Spleen (tissue), 11 donors: ENCODE results near the gene ANOS1. TPM values are rescaled to one million over a fixed set of nuclear protein-coding genes. Genes with fewer than 3 reads are reported as not detected.

Source experiments
- DNase-seq: peaks from one replicate; pipeline ENCODE4 v3.0.0-alpha.2; 2020
- H3K27ac ChIP-seq, 8 donors: fragments of 200-600 bp; sonication (generic) in 7 of 8; 1 replicate in 4 of 8; 2 replicates in 4 of 8; pipeline versions ENCODE4 v1.5.0 to v1.8.0; 2016 to 2021; ENCODE audit warnings: inconsistent platforms in 4 of 8, mild to moderate bottlenecking in 4 of 8, moderate library complexity in 1 of 8
- H3K27me3 ChIP-seq, 7 donors: fragments of 200-600 bp; sonication (generic) in 6 of 7; replicated peaks in 1 of 7; 1 replicate in 4 of 7; 2 replicates in 3 of 7; pipeline versions ENCODE4 v1.5.0 to v1.8.0; 2016 to 2021; ENCODE audit warnings: inconsistent platforms in 3 of 7, mild to moderate bottlenecking in 1 of 7
- H3K36me3 ChIP-seq, 6 donors: fragments of 200-600 bp; sonication (generic) in 5 of 6; 1 replicate in 4 of 6; 2 replicates in 2 of 6; pipeline versions ENCODE4 v1.5.0 to v1.8.0; 2016 to 2021; ENCODE audit warnings: inconsistent platforms in 2 of 6
- H3K4me1 ChIP-seq, 6 donors: fragments of 200-600 bp; sonication (generic) in 5 of 6; 1 replicate in 3 of 6; 2 replicates in 3 of 6; pipeline versions ENCODE4 v1.5.0 to v1.8.0; 2016 to 2021; ENCODE audit warnings: inconsistent platforms in 3 of 6
- H3K4me3 ChIP-seq, 8 donors: fragments of 200-600 bp; sonication (generic) in 7 of 8; 1 replicate in 4 of 8; 2 replicates in 4 of 8; pipeline versions ENCODE4 v1.5.0 to v1.8.0; 2016 to 2021; ENCODE audit warnings: inconsistent platforms in 4 of 8, mild to moderate bottlenecking in 4 of 8, moderate library complexity in 2 of 8
- H3K9me3 ChIP-seq, 8 donors: fragments of 200-600 bp; sonication (generic) in 7 of 8; 1 replicate in 4 of 8; 2 replicates in 4 of 8; pipeline versions ENCODE4 v1.5.0 to v1.8.0; 2016 to 2021; ENCODE audit warnings: inconsistent platforms in 4 of 8
- POLR2A ChIP-seq, 3 donors: fragments of 450-650 bp; IDR thresholded peaks; one replicate each; pipeline ENCODE4 v1.5.1; 2017; ENCODE audit warnings: antibody characterized with exemption in 3 of 3, mild to moderate bottlenecking in 1 of 3
- POLR2AphosphoS5 ChIP-seq, 3 donors: sonication (generic); formaldehyde crosslinking; IDR thresholded peaks; one replicate each; pipeline ENCODE4 v1.5.1; 2017; ENCODE audit warnings: antibody characterized with exemption in 3 of 3
- WGBS, 5 donors: extraction: QIAGEN DNeasy Blood & Tissue Kit in 3 of 5; methylation state at CpG; one replicate each; pipeline versions ENCODE4 v1.1.5 to v1.1.7; 2013 to 2018; 5-methylcytosine and 5-hydroxymethylcytosine counted together
- intact Hi-C: fragments of 100-400 bp; cut with DNase I; formaldehyde crosslinking; loops from one replicate; pipeline ENCODE4 v1.15.0; 2023; ENCODE audit warnings: low total_unique reads
- polyA plus RNA-seq, 3 donors: library from polyadenylated mRNA; stranded (reverse); fragments of 200-250 nt; gene quantifications; one replicate each; pipeline ENCODE4 v1.2.1, GENCODE V29; 2013
- total RNA-seq, 7 donors: library from RNA; depleted of rRNA in 3 of 7; stranded (reverse); fragments of >200 nt in 3 of 7; fragmentation: NEBNext Ultra II Directional in 4 of 7; extraction: Animal tissue kit (Norgen Biotek cat#: 25700) in 4 of 7; gene quantifications; one replicate each; pipeline versions ENCODE4 v1.1.0 to v1.2.1, GENCODE V29; 2016 to 2021
- TF ChIP-seq, protein P1 (sequence below), 11 experiments: fragments of 200-600 bp in 7 of 11; fragments of 450-650 bp in 4 of 11; sonication (generic) in 4 of 11; IDR thresholded peaks in 8 of 11; conservative IDR thresholded peaks in 3 of 11; 1 replicate in 7 of 11; 2 replicates in 4 of 11; pipeline versions ENCODE4 v1.4.0 to v1.8.0; 2016 to 2021; ENCODE audit warnings: antibody characterized with exemption in 11 of 11, inconsistent platforms in 4 of 11, mild to moderate bottlenecking in 1 of 11
- donor health status: healthy with polysubstance abuse.
- donor health status: DM: no; HTN: no; CAD: no; lungs with moderate emphysema.
- donor health status: DM: no; HTN: no; CAD: no.
- donor health status: Bipolar disorder and iron deficiency.
- donor health status: healthy.
- donor health status: DM: no; HTN: no; CAD: no.
- donor health status: DM: yes; HTN: yes; CAD: no.

ANOS1 gene
- total and polyA plus RNA-seq, 10 donors = 0.26 to 3.9 (median 0.91) TPM

DNA sequence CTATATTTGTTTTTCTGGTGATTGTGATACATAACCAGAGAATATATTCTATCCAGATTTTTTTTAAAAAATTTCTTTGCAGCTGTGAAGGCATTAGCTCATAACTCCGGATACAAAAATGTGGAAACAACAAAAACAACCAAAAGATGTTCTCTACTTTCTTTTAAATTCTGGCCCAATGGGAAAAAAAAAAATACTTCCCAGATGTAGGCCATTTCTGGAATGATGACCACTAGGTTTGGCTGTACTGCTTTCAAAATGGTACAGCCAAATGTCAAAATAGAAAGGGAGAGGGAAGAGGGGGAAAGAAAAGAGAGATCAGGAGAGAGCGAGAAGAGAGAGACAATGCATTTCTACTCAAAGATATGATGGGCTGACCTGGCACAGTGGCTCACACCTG is 14.6 kb downstream of the ANOS1 start:
- Histone ChIP-seq H3K9me3 (no peaks in the 10 kb centered on the region), H3K4me3 (no peak overlapping the region), H3K27me3 (no peaks in the 10 kb centered on the region), H3K36me3 (no peaks in the 10 kb centered on the region), H3K27ac (no peak overlapping the region), H3K4me1 (no peaks in the 10 kb centered on the region)
- TF ChIP-seq POLR2A (IDR thresholded peaks at IDR 0.05) (no peak), POLR2AphosphoS5 (IDR thresholded peaks at IDR 0.05) (no peak)
- TF ChIP-seq, protein P1, sequence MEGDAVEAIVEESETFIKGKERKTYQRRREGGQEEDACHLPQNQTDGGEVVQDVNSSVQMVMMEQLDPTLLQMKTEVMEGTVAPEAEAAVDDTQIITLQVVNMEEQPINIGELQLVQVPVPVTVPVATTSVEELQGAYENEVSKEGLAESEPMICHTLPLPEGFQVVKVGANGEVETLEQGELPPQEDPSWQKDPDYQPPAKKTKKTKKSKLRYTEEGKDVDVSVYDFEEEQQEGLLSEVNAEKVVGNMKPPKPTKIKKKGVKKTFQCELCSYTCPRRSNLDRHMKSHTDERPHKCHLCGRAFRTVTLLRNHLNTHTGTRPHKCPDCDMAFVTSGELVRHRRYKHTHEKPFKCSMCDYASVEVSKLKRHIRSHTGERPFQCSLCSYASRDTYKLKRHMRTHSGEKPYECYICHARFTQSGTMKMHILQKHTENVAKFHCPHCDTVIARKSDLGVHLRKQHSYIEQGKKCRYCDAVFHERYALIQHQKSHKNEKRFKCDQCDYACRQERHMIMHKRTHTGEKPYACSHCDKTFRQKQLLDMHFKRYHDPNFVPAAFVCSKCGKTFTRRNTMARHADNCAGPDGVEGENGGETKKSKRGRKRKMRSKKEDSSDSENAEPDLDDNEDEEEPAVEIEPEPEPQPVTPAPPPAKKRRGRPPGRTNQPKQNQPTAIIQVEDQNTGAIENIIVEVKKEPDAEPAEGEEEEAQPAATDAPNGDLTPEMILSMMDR (IDR thresholded peaks at IDR 0.05 in 8 of 11, conservative IDR thresholded peaks at IDR 0.05 in 3 of 11) = no peak
- 90 to 98% (median 95%) methylated on average over 2 of the region's 2 CpGs for WGBS, 5 donors
- no peak for DNase-seq
- intact Hi-C loops = no loop called here

DNA sequence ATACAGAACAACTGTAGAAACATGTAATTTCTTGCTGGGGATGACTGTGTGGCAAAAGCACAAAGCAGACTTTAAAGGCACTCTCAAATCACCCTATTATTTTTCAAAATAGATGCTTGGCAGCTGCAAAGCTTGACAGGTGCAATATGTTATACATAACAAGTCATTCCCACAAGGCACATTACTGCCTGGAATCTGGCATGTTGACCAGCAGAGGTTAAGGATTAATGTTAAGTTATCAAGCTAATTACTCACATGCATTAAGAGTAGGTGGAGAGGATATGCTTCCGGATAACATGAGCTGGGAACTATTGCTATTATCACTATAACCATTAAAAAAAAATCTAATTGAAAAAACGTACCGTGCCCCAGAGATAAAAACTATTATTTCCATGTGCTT is 17.8 kb downstream of the ANOS1 start:
- intact Hi-C loops = no loop called here
- Histone ChIP-seq H3K27me3 (no peaks in the 10 kb centered on the region), H3K27ac (no peak overlapping the region), H3K4me1 (no peaks in the 10 kb centered on the region), H3K36me3 (no peaks in the 10 kb centered on the region), H3K4me3 (no peak overlapping the region), H3K9me3 (no peaks in the 10 kb centered on the region)
- DNase-seq = no peak
- no peak for TF ChIP-seq POLR2AphosphoS5 (IDR thresholded peaks at IDR 0.05)
- TF ChIP-seq POLR2A (IDR thresholded peaks at IDR 0.05) = no peak
- TF ChIP-seq, protein P1 (IDR thresholded peaks at IDR 0.05 in 8 of 11, conservative IDR thresholded peaks at IDR 0.05 in 3 of 11) = no peak
- WGBS, 5 donors = 60 to 84% (median 68%) methylated on average over 3 of the region's 3 CpGs

DNA sequence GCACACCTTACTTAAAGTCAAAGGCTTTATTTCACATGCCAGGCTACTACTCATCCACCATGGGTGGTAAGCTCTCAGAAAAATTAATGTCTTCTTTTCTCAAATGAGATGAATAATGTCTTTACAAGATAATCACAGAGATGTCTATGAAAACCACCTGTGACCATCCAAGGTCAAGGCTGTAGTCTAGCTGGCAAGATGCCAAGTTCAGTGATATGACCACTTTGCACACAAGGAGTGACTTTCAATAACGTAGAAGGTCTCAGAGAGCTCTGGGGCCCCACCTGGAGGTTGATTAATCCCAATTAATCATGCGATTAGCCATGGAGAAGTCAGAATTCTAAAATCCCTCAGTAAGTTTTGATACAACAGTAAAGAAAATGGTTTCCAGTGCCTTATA is 20.5 kb downstream of the ANOS1 start:
- Histone ChIP-seq H3K27ac (no peak overlapping the region), H3K4me1 (no peaks in the 10 kb centered on the region), H3K36me3 (no peaks in the 10 kb centered on the region), H3K4me3 (no peak overlapping the region), H3K27me3 (no peaks in the 10 kb centered on the region), H3K9me3 (no peaks in the 10 kb centered on the region)
- TF ChIP-seq, protein P1 (IDR thresholded peaks at IDR 0.05 in 8 of 11, conservative IDR thresholded peaks at IDR 0.05 in 3 of 11) = no peak
- TF ChIP-seq POLR2A (IDR thresholded peaks at IDR 0.05) (no peak), POLR2AphosphoS5 (IDR thresholded peaks at IDR 0.05) (no peak)
- no peak for DNase-seq
- 67 to 77% (median 72%) methylated on average over 2 of the region's 2 CpGs for WGBS, 5 donors
- intact Hi-C loops = no loop called here

DNA sequence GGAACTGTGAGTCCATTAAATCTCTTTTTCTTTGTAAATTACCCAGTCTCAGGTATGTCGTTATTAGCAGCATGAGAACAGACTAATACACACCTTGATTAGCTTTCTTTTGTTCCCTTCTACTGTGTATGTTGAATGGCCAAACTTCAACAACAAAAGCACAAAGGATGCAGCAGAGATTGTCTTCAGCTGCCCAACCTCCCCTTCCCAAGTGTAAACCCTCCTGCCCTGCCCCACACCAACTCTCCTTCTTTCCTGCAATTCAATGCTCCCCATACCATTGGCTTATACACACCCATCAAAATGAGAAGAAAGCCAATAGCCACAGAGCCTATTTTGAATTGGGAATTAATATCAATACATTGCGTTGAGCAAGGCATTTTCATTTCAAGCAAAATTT is 27.8 kb downstream of the ANOS1 start:
- Histone ChIP-seq H3K4me1 (no peaks in the 10 kb centered on the region), H3K27me3 (no peaks in the 10 kb centered on the region), H3K36me3 (no peaks in the 10 kb centered on the region), H3K4me3 (no peak overlapping the region), H3K27ac (no peak overlapping the region), H3K9me3 (no peaks in the 10 kb centered on the region)
- no peak for TF ChIP-seq POLR2A (IDR thresholded peaks at IDR 0.05)
- no peak for TF ChIP-seq POLR2AphosphoS5 (IDR thresholded peaks at IDR 0.05)
- TF ChIP-seq, protein P1 (IDR thresholded peaks at IDR 0.05 in 8 of 11, conservative IDR thresholded peaks at IDR 0.05 in 3 of 11) = no peak
- WGBS, 5 donors = 74 to 90% (median 80%) methylated on average over 2 of the region's 2 CpGs
- intact Hi-C loops = no loop called here
- no peak for DNase-seq
